ENCODE results near the gene RGPD5.
"Not testable (repeated sequence)": the region's sequence is repeated elsewhere in the genome, so short reads cannot be mapped to it uniquely, and the experiment has no call there.

GRCh38 chr2:109889909-109890308, 95.8 kb downstream of the RGPD5 start:
- TF ChIP-seq, protein P1, sequence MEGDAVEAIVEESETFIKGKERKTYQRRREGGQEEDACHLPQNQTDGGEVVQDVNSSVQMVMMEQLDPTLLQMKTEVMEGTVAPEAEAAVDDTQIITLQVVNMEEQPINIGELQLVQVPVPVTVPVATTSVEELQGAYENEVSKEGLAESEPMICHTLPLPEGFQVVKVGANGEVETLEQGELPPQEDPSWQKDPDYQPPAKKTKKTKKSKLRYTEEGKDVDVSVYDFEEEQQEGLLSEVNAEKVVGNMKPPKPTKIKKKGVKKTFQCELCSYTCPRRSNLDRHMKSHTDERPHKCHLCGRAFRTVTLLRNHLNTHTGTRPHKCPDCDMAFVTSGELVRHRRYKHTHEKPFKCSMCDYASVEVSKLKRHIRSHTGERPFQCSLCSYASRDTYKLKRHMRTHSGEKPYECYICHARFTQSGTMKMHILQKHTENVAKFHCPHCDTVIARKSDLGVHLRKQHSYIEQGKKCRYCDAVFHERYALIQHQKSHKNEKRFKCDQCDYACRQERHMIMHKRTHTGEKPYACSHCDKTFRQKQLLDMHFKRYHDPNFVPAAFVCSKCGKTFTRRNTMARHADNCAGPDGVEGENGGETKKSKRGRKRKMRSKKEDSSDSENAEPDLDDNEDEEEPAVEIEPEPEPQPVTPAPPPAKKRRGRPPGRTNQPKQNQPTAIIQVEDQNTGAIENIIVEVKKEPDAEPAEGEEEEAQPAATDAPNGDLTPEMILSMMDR (IDR thresholded peaks at IDR 0.05), result not testable (repeated sequence)
- not testable (repeated sequence) for TF ChIP-seq RCOR1 (IDR thresholded peaks at IDR 0.05; ENCODE audit: low read length)

All from SK-N-SH (cell line).